Measurements from ENCODE around the gene HIRA.

DNA sequence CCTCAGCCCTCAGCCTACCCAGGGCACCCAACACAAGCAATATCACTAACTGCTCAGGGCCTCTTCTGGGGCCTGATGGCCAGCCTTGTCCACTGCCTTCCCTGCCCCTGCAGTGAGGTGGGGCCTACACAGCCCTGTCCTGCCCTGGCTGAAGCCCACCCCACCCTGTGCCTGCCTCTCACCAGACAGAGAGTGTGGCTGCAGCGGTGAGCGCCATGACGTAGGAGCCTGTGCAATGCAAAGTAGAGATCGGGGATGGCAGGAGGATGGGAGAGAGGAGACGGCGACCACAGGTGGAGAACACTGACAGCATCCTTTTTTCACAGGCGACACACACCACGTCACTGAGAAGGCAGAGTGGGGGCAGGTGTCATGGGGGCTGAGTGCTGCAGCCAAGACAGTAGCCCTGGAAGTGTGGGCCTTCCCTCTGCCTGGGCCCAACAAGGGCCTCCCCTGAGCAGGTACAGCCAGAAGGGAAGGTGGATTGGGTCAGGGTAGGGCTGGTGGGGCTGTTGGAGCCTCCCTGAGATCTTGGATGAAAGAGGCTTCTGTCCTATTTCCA is 74.7 kb downstream of the HIRA start:
- TF ChIP-seq, protein P1, sequence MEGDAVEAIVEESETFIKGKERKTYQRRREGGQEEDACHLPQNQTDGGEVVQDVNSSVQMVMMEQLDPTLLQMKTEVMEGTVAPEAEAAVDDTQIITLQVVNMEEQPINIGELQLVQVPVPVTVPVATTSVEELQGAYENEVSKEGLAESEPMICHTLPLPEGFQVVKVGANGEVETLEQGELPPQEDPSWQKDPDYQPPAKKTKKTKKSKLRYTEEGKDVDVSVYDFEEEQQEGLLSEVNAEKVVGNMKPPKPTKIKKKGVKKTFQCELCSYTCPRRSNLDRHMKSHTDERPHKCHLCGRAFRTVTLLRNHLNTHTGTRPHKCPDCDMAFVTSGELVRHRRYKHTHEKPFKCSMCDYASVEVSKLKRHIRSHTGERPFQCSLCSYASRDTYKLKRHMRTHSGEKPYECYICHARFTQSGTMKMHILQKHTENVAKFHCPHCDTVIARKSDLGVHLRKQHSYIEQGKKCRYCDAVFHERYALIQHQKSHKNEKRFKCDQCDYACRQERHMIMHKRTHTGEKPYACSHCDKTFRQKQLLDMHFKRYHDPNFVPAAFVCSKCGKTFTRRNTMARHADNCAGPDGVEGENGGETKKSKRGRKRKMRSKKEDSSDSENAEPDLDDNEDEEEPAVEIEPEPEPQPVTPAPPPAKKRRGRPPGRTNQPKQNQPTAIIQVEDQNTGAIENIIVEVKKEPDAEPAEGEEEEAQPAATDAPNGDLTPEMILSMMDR (IDR thresholded peaks at IDR 0.05): no peak
- no peak for TF ChIP-seq POLR2A (IDR thresholded peaks at IDR 0.05)
